GM12865 (cell line): ENCODE results near the gene MCRS1.

Source experiments
- DNase-seq: peaks from one replicate; pipeline ENCODE4 v3.0.0; 2010; ENCODE audit warnings: low read depth
- H3K4me3 ChIP-seq: 2 replicates; pipeline ENCODE4 v1.5.1; 2011; ENCODE audit warnings: mild to moderate bottlenecking, low read depth, low read length, control low read depth
- TF ChIP-seq, protein P1 (sequence below): IDR thresholded peaks from 2 replicates; pipeline ENCODE4 v1.5.1; 2011; ENCODE audit warnings: low read length, control low read depth, low read depth, inconsistent platforms; ENCODE audit not compliant: insufficient read depth; ENCODE audit errors: missing control alignments

The MCRS1 gene

DNA sequence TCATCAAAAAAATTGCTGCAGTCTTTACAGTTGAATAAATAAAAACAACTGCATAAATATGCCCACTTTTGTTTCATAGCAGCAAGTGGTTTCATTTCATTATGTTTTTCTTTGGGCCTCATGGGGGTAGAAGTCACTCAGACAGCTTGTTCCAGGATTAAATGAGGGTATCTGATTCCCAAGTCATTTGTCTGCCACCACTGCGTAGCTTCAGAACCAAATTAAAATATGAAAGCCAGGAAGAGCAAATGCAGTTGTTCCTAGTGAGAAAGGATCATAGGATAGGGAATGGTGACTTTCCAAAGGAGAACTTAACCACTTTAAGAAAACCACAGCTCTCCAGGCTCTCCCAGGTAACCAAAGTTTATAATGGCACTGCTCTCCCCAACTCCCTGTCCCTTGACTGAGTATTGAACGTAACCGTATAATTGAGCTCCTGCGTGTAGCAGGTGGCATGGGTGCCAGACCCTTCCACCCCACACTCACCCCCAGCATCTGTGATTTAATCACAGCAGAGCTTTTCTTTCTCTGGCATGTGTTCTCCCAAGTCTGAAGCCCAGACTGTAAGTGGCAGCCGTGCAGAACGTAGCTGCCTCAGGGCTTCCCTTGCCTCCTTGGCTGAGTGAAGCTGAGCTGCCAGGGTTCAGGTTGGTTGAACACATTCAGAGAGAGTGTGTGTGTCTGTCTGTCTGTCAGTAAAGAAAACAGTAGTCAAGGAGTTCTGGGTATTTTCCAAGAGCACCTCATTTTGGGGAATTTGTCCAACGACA lies 40.4 kb downstream of the MCRS1 start:
- TF ChIP-seq, protein P1, sequence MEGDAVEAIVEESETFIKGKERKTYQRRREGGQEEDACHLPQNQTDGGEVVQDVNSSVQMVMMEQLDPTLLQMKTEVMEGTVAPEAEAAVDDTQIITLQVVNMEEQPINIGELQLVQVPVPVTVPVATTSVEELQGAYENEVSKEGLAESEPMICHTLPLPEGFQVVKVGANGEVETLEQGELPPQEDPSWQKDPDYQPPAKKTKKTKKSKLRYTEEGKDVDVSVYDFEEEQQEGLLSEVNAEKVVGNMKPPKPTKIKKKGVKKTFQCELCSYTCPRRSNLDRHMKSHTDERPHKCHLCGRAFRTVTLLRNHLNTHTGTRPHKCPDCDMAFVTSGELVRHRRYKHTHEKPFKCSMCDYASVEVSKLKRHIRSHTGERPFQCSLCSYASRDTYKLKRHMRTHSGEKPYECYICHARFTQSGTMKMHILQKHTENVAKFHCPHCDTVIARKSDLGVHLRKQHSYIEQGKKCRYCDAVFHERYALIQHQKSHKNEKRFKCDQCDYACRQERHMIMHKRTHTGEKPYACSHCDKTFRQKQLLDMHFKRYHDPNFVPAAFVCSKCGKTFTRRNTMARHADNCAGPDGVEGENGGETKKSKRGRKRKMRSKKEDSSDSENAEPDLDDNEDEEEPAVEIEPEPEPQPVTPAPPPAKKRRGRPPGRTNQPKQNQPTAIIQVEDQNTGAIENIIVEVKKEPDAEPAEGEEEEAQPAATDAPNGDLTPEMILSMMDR: no peak
- no peak overlapping the region for H3K4me3 ChIP-seq
- no peak for DNase-seq

DNA sequence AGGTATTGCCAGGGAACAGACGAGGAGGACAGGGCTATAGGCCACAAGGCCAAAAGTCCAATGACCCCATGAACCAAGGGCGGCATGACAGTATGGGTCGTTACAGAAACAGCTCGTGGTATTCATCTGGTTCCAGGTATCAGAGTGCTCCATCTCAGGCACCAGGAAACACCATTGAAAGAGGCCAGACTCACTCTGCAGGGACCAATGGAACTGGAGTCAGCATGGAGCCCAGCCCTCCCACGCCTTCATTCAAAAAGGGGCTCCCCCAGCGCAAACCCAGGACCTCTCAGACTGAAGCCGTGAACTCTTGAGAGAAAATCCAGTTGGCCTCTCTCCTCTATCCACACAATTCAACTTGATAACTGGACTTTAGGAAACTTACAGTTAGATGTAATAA lies 42.0 kb downstream of the MCRS1 start:
- TF ChIP-seq, protein P1: no peak
- DNase-seq: no peak
- no peak overlapping the region for H3K4me3 ChIP-seq

DNA sequence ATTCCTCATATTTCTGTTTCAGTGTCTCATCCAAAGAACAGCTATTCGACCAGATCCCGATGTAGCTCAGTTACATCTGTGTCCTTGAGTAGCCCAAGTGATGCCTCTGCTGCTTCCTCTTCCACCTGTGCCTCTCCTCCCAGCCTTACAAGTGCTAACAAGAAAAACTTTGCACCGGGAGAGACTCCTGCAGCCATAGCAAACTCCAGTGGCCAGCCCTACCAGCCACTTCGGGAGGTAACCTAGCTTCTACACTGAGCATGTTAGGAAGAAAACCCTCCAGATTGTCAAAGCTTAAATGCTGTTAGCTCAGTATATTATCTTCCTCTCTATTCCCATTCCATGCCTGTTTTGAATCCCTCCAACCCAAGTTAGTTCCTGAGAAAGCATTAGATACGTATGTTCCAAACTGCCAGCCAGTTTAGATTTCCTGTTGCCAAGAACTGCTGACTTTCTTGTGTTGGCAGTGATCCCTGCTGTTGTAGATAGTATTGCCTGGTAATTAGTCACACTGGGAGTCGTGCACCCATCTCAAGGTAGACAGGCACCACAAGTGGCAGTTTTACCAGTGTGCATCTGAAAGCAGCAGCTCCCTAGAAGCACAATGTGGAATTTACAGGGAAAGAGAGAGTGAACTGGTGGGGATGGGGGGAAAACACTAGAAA lies 43.1 kb downstream of the MCRS1 start:
- no peak overlapping the region for H3K4me3 ChIP-seq
- TF ChIP-seq, protein P1: no peak

DNA sequence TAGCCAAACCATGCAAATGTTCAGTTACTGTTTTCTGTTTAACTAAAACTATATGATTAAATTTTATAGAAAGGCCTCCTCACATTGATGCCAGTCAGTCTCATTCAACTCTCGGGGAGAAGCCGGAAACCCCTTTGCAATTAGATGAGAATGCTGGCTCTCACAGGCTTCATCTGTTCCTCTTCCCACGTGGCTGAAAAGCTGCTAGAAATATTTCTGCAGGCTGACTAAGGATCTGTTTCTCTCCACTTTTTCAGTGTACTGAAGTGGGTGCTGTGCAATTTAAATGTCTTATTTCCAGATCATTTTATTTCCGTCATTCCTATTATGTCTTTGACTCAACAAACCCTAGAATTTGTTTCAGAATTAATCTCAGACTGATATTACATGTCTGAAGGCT lies 46.6 kb downstream of the MCRS1 start:
- TF ChIP-seq, protein P1: no peak
- H3K4me3 ChIP-seq: no peak overlapping the region
- DNase-seq: no peak

More for the DNA sequence above, 43.1 kb downstream of the MCRS1 start:
- no peak for DNase-seq

DNA sequence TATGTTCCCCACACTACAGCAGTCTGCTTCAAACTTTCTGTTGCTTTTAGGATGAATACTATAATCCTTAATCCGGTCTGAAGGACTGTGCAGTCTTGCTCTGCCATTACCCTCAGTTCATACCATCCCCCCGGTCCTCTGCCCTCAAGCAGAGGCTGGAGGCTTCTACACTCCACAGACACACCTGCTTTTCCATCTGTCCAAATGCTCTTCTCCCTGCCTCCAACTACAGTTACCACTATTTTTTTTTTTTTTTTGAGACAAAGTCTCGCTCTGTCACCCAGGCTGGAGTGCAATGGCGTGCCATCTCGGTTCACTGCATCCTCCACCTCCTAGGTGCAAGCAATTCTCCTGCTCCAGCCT lies 48.4 kb downstream of the MCRS1 start:
- TF ChIP-seq, protein P1: no peak
- no peak overlapping the region for H3K4me3 ChIP-seq
- no peak for DNase-seq

DNA sequence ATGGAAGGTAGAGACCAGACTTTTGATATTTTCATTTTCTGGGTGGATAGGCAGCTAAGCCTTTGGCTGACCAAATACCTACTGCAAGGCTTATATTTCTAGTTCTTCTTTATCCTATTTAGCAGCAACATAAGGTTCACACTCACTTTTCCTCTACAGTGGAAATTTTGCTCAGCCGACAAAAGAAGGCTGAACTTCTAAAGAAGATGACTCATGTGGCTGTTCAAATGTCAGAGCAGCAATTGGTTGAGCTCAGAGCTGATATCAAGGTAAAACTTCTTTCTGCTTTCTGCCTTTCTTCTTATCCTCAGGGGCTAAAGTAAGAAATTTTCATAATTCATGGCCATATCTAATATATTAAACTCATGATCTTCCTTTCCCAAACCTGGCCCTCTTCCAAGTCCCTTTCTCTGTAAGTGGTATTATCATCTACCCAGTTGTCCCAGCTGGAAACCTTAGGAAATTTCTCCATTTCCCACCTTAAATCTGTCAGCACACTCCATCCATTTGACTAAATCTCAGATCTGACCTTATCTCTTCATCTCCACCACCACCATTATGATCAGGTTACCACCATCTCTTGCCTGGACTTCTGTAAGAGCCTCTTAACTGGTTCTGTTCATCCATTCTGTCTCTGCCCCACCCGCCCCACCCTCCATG lies 48.9 kb downstream of the MCRS1 start:
- DNase-seq: no peak
- TF ChIP-seq, protein P1: no peak
- no peak overlapping the region for H3K4me3 ChIP-seq
